Lung (tissue), 12 donors: ENCODE data around the gene VAT1L. TPM values are rescaled to one million over a fixed set of nuclear protein-coding genes. Genes with fewer than 3 reads are reported as not detected.

Experiments
- ATAC-seq: fragments of 200-7000 bp; cut with Tn5 transposase; one replicate; pipeline ENCODE4 v1.9.1; 2020; ENCODE audit warnings: moderate number of reproducible peaks; ENCODE audit not compliant: insufficient read depth, low FRiP score
- DNase-seq, 3 donors: peaks; one replicate each; pipeline ENCODE4 v3.0.0-alpha.2; 2013 to 2017
- H3K27ac ChIP-seq, 2 donors: one replicate each; pipeline ENCODE4 v1.5.1; 2013; ENCODE audit warnings: mild to moderate bottlenecking in 2 of 2, moderate library complexity in 2 of 2, control low read depth in 1 of 2, inconsistent platforms in 1 of 2, low read depth in 1 of 2, low read length in 1 of 2
- H3K27me3 ChIP-seq, 3 donors: one replicate each; pipeline ENCODE4 v1.5.1; 2013; ENCODE audit warnings: low read length in 2 of 3; ENCODE audit not compliant: control insufficient read depth in 3 of 3, insufficient read depth in 3 of 3
- H3K36me3 ChIP-seq, 4 donors: one replicate each; pipeline ENCODE4 v1.5.1; 2013; ENCODE audit warnings: low read length in 4 of 4, mild to moderate bottlenecking in 1 of 4, moderate library complexity in 1 of 4; ENCODE audit not compliant: control insufficient read depth in 4 of 4, insufficient read depth in 4 of 4
- H3K4me1 ChIP-seq, 5 donors: one replicate each; pipeline ENCODE4 v1.5.1; 2013; ENCODE audit warnings: low read length in 5 of 5, mild to moderate bottlenecking in 2 of 5, moderate library complexity in 1 of 5; ENCODE audit not compliant: control insufficient read depth in 5 of 5, insufficient read depth in 5 of 5
- H3K4me3 ChIP-seq: one replicate; pipeline ENCODE4 v1.5.1; 2013; ENCODE audit warnings: mild to moderate bottlenecking, control low read depth, moderate library complexity
- H3K9ac ChIP-seq, 2 donors: one replicate each; pipeline ENCODE4 v1.5.1; 2013; ENCODE audit warnings: low read length in 2 of 2, control low read depth in 1 of 2; ENCODE audit not compliant: insufficient read depth in 1 of 2
- H3K9me3 ChIP-seq, 4 donors: one replicate each; pipeline ENCODE4 v1.5.1; 2013; ENCODE audit warnings: low read length in 3 of 4, mild to moderate bottlenecking in 1 of 4, moderate library complexity in 1 of 4; ENCODE audit not compliant: control insufficient read depth in 4 of 4, insufficient read depth in 3 of 4
- CTCF ChIP-seq: IDR thresholded peaks from 2 replicates; pipeline ENCODE4 v1.5.1; 2012; ENCODE audit warnings: mild to moderate bottlenecking; ENCODE audit errors: control extremely low read depth, extremely low read depth
- WGBS, 2 donors: extraction: QIAGEN DNeasy Blood & Tissue Kit; methylation state at CpG; one replicate each; pipeline ENCODE4 v1.1.7; 2013; 5-methylcytosine and 5-hydroxymethylcytosine counted together
- polyA plus RNA-seq, 2 donors: library from polyadenylated mRNA; stranded (reverse); fragments of 200-250 nt; gene quantifications; one replicate each; pipeline ENCODE4 v1.2.1, GENCODE V29; 2013
- total RNA-seq, 2 donors: library from RNA; depleted of rRNA in 1 of 2; stranded (reverse); fragments of >200 nt in 1 of 2; gene quantifications; one replicate each; pipeline ENCODE4 v1.2.1, GENCODE V29; 2014 to 2021
- donor health status: control.
- donor health status: control.
- donor health status: Bipolar disorder and iron deficiency.
- donor health status: healthy.
- donor health status: DM: yes; HTN: yes; CAD: no.

Gene VAT1L
- total and polyA plus RNA-seq, 4 donors = 0.14 to 3.3 (median 0.26) TPM

- WGBS, 2 donors = 64 to 75% methylated on average over 10 of the region's 10 CpGs
Measured at GRCh38 chr16:77998350-77999023, 210.1 kb downstream of the VAT1L start.

GRCh38 chr16:78001451-78002025 is 213.2 kb downstream of the VAT1L start:
- Histone ChIP-seq H3K9me3 (peaks cover 0 to 1% (median 0%) of the 10 kb centered on the region in 4 donors), H3K4me1 (no peaks in the 10 kb centered on the region), H3K9ac (no peak overlapping the region), H3K36me3 (no peaks in the 10 kb centered on the region), H3K27ac (no peak overlapping the region), H3K27me3 (no peaks in the 10 kb centered on the region), H3K4me3 (no peak overlapping the region)
- ATAC-seq (no peak), DNase-seq (peak in 1 of 3 donors; percentile 6)
- 61 to 62% methylated on average over 4 of the region's 4 CpGs for WGBS, 2 donors
- no peak for TF ChIP-seq CTCF

More at GRCh38 chr16:77998350-77999023, 210.1 kb downstream of the VAT1L start:
- Histone ChIP-seq H3K9me3 (peaks cover 0 to 5% (median 1%) of the 10 kb centered on the region in 4 donors), H3K4me1 (peaks cover 0 to 2% (median 0%) of the 10 kb centered on the region in 5 donors), H3K9ac (no peak overlapping the region), H3K27ac (no peak overlapping the region), H3K36me3 (no peaks in the 10 kb centered on the region), H3K27me3 (no peaks in the 10 kb centered on the region), H3K4me3 (no peak overlapping the region)
- TF ChIP-seq CTCF = no peak
- no peak for DNase-seq
- no peak for ATAC-seq

- Histone ChIP-seq H3K4me3 (no peak overlapping the region), H3K4me1 (peaks cover 0 to 2% (median 0%) of the 10 kb centered on the region in 5 donors), H3K27me3 (no peaks in the 10 kb centered on the region), H3K36me3 (no peaks in the 10 kb centered on the region), H3K27ac (no peak overlapping the region), H3K9me3 (peaks cover 0 to 1% (median 0%) of the 10 kb centered on the region in 4 donors), H3K9ac (no peak overlapping the region)
- ATAC-seq = peak; percentile 92
- TF ChIP-seq CTCF = peak; percentile 28
- 19 to 20% methylated on average over 11 of the region's 11 CpGs for WGBS, 2 donors
- DNase-seq = peak; percentile 77 to 86 (median 81)
Measured at GRCh38 chr16:78002915-78003538, 214.7 kb downstream of the VAT1L start.
